IPS-11a (cell line): ENCODE measurements around the gene SCLY.

ENCODE experiments used
- H3K4me3 ChIP-seq: one replicate; pipeline ENCODE4 v1.5.1; 2013; ENCODE audit warnings: low read depth, low read length, control low read depth

SCLY gene

GRCh38 chr2:238069021-238069709 is 8.4 kb downstream of the SCLY start:
- H3K4me3 ChIP-seq: no peak overlapping the region

- H3K4me3 ChIP-seq: no peak overlapping the region
Observed at GRCh38 chr2:238069877-238070276, 9.1 kb downstream of the SCLY start.

- H3K4me3 ChIP-seq: no peak overlapping the region
Observed at GRCh38 chr2:238075397-238075796, 14.6 kb downstream of the SCLY start.

DNA sequence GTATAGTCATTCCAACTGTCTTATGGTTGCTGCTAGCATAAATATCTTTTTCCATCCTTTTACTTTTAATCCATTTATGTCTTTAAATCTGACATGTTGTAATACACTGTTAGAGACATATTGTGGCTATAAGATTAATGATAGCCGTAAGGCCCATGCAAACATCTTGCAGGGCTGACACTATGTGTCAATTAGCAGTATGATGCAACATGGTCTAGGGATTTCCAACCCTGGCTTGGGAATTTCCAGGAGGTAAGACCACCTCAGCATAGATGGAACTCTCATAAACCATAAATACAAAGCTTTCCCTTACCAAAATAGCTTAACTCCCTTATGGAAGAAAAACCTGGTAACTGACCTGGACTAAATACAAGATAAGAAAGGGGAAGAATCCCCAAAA is 16.5 kb downstream of the SCLY start:
- no peak overlapping the region for H3K4me3 ChIP-seq

DNA sequence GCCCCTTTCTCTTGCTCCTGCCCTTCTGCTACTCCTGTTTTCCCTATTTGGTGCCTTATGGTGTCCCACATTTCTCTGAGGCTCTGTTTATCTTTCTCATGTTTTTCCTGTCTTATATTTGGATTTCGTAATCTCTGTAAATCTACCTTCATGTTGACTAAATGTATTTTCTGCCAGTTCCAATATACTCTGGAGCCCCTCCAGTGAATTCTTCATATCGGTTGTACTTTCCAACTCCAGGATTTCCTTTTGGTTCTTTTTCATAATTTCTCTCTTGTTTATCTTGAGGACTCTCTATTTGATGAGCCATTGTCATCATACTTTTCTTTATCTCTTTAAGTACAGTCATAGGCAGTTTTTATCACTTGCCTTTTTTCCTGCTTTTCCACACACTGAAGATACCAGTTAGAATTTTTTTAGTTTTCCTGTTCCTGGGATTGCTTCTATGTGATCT is 19.1 kb downstream of the SCLY start:
- no peak overlapping the region for H3K4me3 ChIP-seq

- no peak overlapping the region for H3K4me3 ChIP-seq
Observed at GRCh38 chr2:238080518-238080917, 19.7 kb downstream of the SCLY start.

- no peak overlapping the region for H3K4me3 ChIP-seq
Observed at GRCh38 chr2:238081150-238081549, 20.3 kb downstream of the SCLY start.

DNA sequence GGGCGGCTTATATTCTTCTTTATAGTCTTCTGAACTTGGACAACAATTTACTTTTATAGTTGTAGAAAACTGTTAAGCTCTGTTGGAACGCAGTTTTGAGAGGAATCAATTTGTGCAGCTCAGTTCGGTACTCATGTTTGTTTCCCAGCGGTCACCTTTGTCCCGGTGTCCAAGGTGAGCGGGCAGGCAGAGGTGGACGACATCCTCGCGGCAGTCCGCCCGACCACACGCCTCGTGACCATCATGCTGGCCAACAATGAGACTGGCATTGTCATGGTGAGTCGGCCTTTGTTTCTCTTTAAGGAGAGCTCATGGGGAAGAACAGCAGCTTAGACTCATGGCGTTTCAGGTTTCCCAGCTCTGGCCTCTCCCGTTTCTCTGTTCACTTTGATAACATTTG is 20.8 kb downstream of the SCLY start:
- H3K4me3 ChIP-seq: no peak overlapping the region

GRCh38 chr2:238082151-238082550 is 21.4 kb downstream of the SCLY start:
- no peak overlapping the region for H3K4me3 ChIP-seq

DNA sequence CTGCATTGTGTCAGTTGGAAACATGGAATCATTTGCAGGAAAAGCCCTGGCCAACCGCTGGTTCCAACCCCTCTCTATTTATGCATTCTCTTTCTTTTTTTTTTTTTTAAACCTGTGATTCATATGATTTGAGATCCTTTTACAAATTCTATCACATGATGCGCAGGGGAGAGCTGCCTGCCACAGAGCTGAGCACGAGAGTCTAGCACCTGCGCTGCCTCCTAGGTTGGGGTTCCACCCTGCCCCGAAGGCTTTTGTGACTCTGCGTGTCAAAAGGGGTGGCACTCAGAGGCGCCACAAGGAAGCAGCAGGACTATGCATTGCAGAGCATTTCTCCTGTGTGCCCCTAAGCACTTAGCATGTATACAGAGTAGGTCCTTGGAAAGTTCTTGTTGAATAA is 22.0 kb downstream of the SCLY start:
- no peak overlapping the region for H3K4me3 ChIP-seq

GRCh38 chr2:238083919-238084318 is 23.1 kb downstream of the SCLY start:
- H3K4me3 ChIP-seq: no peak overlapping the region

DNA sequence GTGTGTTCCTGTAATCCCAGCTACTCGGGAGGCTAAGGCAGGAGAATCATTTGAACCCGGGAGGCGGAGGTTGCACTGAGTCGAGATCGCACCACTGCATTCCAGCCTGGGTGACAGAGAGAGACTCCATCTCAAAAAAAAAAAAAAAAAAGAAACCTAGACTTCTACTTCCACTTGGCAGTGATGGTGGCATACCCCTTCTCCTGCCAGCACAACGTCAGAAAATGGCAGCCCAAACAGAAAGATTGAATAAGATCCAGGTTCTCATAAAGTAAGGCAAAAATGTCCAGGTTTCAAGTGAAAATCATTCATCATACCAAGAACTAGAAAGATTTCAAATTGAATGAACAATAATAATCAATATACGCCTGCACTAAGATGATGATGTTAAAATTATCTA is 24.0 kb downstream of the SCLY start:
- no peak overlapping the region for H3K4me3 ChIP-seq

GRCh38 chr2:238085899-238086298 is 25.1 kb downstream of the SCLY start:
- no peak overlapping the region for H3K4me3 ChIP-seq

DNA sequence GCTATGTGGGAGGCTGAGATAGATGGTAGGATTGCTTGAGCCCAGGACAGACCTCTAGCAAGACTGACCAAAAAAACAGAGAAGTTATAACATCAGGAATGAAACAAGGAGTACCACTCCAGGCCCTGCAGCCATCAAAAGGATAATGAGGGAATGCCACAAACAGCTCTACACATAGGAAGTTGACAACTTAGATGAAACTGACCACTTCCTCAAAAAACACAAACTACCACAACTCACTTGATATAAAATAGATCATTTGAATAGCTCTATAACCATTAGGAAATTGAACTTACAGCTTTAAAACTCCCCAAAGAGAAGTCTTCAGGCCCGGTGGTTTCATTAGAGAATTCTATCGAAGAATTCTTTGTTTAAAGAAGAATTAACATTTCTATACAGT is 26.4 kb downstream of the SCLY start:
- H3K4me3 ChIP-seq: no peak overlapping the region

- no peak overlapping the region for H3K4me3 ChIP-seq
Observed at GRCh38 chr2:238090887-238091286, 30.1 kb downstream of the SCLY start.

DNA sequence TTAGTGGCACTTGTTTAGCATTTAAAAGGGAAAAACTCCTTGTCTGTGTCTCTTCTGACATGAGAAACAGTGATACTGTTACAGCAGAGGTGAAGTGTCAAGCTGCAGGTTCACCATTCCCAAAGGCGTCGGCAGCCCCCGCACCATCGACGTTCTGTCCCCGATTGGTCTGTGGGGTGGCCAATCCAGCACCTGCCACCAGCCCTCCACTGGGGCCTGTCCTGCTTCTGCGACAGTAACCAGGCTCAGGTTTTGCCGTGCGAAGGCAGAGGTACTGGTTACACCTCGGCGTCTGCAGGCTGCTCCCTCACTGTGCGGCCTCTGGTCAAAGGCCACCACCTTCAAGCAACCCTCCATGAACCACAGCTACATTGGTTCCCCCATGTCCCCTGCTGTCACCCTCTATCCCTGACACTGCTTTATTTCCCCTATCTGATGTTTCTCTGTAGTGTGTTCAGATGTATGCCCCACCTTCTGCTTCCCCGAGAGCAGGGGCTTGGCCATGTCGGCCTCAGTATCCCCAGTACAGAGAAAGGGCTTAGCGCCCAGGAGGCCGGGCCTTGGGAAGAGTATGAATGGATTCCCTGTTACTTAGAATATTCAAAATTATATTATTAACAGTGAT is 30.7 kb downstream of the SCLY start:
- H3K4me3 ChIP-seq: no peak overlapping the region

DNA sequence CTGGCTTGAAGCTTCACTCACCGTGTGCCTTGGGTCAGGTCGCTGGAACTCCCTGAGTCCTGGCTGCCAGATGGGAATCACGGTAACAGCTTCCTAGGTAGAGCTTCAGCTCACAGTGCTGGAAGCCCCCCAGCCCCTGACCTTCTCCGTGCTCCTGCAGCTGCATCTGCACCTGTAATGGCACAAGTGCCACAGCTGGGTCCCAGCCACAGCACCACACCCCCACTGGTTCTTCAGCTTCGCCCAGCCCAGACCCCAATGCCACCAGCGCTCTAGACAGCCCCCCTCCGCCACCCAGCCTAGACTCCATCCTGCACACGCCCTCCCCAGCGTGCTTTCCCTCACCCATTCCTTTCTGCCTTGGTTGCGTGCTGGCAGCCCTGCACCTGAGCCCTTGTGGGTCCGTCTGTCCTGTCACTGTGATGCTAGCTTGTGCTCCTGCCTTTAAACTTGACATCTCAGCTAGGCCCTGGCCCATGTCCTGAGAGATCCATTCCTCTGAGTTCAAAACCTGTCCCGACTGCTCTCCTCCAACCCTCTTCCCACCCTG is 31.8 kb downstream of the SCLY start:
- no peak overlapping the region for H3K4me3 ChIP-seq

- H3K4me3 ChIP-seq: no peak overlapping the region
Observed at GRCh38 chr2:238093181-238094140, 32.7 kb downstream of the SCLY start.

GRCh38 chr2:238094438-238095022 is 33.7 kb downstream of the SCLY start:
- no peak overlapping the region for H3K4me3 ChIP-seq

DNA sequence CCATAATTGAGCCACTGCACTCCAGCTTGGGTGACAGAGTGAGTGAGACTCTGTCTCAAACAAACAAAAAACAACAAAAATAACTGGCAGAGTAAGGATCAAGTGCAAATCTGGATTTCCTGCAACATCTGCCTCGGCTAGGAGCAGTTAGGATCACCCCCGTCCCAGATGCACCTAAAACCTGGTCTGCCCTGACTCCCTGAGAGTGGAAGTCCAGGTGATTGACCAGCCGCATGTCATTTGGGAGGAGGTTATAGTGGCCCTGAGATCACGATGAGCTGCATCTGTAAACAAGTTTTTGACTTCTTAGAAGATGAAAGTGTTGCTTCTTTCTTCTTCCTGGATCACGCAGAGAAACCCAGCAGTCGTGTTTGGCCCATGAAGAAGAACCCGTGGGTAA is 34.3 kb downstream of the SCLY start:
- H3K4me3 ChIP-seq: no peak overlapping the region
